ENCODE measurements around the gene SNCAIP.

- TF ChIP-seq POLR2A (IDR thresholded peaks at IDR 0.05): no peak
- no peak for TF ChIP-seq CTCF (IDR thresholded peaks at IDR 0.05)
Observed at GRCh38 chr5:122327110-122327509, 15.1 kb downstream of the SNCAIP start.

Measured in prostate gland (tissue), 2 donors.